GM10248 (cell line): ENCODE measurements around the gene EFCAB12.

Experiments
- CTCF ChIA-PET: fragments of 300-600 bp; sonication (Branson Sonifier 250); formaldehyde crosslinking; extraction: SDS; loops from one replicate; lab custom pipeline; 2021; ENCODE audit warnings: antibody characterized with exemption; lab: Yijun Ruan, JAX
- POLR2A ChIA-PET: fragments of 350-650 bp; sonication (Branson Sonifier 250); formaldehyde crosslinking; extraction: SDS; loops from one replicate; lab custom pipeline; 2020; ENCODE audit warnings: antibody characterized with exemption; lab: Yijun Ruan, JAX
- DNase-seq: peaks from one replicate; pipeline ENCODE4 v3.0.0; 2012; ENCODE audit errors: extremely low spot score
- CTCF ChIP-seq: IDR thresholded peaks from 2 replicates; pipeline ENCODE4 v1.5.1; 2012; ENCODE audit warnings: mild to moderate bottlenecking, low read depth; ENCODE audit errors: extremely low read depth, missing control alignments, control extremely low read depth

Gene EFCAB12

GRCh38 chr3:129404610-129405009 lies 23.8 kb downstream of the EFCAB12 start:
- no peak for TF ChIP-seq CTCF
- DNase-seq = no peak
- CTCF ChIA-PET = interaction anchor here (0.7 to 2.1 kb wide), 7 partner anchors 13 to 89 kb away, joined by 3 to 7 read pairs (median 3); a partner anchor contains a TSS
- POLR2A ChIA-PET = no interaction called here

- ChIA-PET CTCF (interaction anchor here (1.1 to 2.1 kb wide), 5 partner anchors 13 to 30 kb away, joined by 3 to 5 read pairs (median 5); no protein-coding TSS in a partner anchor), POLR2A (no interaction called here)
- TF ChIP-seq CTCF = no peak
- DNase-seq = no peak
Observed at GRCh38 chr3:129404130-129404529, 24.3 kb downstream of the EFCAB12 start.

- DNase-seq = no peak
- ChIA-PET CTCF (interaction anchor here (1.0 to 2.1 kb wide), 5 partner anchors 9 to 31 kb away, joined by 3 to 5 read pairs (median 3); no protein-coding TSS in a partner anchor), POLR2A (no interaction called here)
- TF ChIP-seq CTCF = no peak
Observed at GRCh38 chr3:129403450-129403849, 25.0 kb downstream of the EFCAB12 start.

- POLR2A ChIA-PET = no interaction called here
Observed at GRCh38 chr3:129402616-129403015, 25.8 kb downstream of the EFCAB12 start.

GRCh38 chr3:129402210-129402609 lies 26.2 kb downstream of the EFCAB12 start:
- TF ChIP-seq CTCF = no peak
- DNase-seq = no peak
- CTCF ChIA-PET = interaction anchor here (1.2 to 2.1 kb wide), 3 partner anchors 9 to 32 kb away, joined by 3 to 5 read pairs (median 3); partner anchors contain the start of gene EFCAB12
- POLR2A ChIA-PET = no interaction called here

More at GRCh38 chr3:129402616-129403015, 25.8 kb downstream of the EFCAB12 start:
- TF ChIP-seq CTCF = no peak
- no peak for DNase-seq
- CTCF ChIA-PET = interaction anchor here (1.3 to 2.1 kb wide), 3 partner anchors 10 to 32 kb away, joined by 3 to 5 read pairs (median 5); no protein-coding TSS in a partner anchor

- POLR2A ChIA-PET = interaction anchor here (0.6 to 1.2 kb wide), 7 partner anchors 9 to 87 kb away, joined by 3 to 5 read pairs (median 4); partner anchors contain the start of genes EFCAB12, IFT122 and MBD4
- CTCF ChIA-PET = interaction anchor here (0.7 to 2.9 kb wide), 17 partner anchors 10 to 84 kb away, joined by 3 to 21 read pairs (median 5); partner anchors contain the start of genes EFCAB12, IFT122 and MBD4
- TF ChIP-seq CTCF = no peak
- no peak for DNase-seq
Observed at GRCh38 chr3:129399895-129400357, 28.5 kb downstream of the EFCAB12 start.
